ENCODE data around the gene PDE7B. TPM values are rescaled to one million over a fixed set of nuclear protein-coding genes. Genes with fewer than 3 reads are reported as not detected.

Gene PDE7B
- total RNA-seq, 1 experiment from 2014 or later, result not detected

DNA sequence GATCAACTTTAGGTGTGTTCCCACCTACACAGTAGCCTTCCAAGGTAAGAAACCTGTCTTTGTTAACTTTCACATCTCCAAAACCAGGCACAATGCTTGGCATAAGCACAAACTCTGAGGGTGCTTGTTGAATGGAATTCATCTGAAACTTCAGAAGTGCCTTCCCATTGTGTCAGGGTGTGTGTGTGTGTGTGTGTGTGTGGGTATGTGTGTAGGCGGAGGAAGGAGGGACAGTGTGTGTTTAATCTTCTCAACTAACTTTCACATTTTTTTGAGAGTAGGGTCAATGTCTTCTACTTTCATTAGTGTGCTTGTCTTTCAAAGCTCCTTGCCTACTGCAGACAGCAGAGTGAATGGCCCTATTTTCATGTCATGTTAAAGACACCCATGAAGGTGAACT lies 45.6 kb downstream of the PDE7B start:
- H3K27ac ChIP-seq (ENCODE audit: low read length), result no peak overlapping the region
- BruUV-seq (replicated peaks), result no TSS peak
- no peaks in the 10 kb centered on the region for H3K9me2 ChIP-seq (replicated peaks; ENCODE audit: low read length)
- H3K4me2 ChIP-seq (ENCODE audit: low read length), result no peak overlapping the region
- no peak overlapping the region for H3K4me3 ChIP-seq (ENCODE audit: low read length)
- ATAC-seq, result no peak
- no peaks in the 10 kb centered on the region for H4K20me1 ChIP-seq (ENCODE audit: low read length)
- ChIA-PET CTCF (no interaction called here), POLR2A (ENCODE audit: unreplicated experiment) (interaction anchor here (0.7 kb wide), 1 partner anchor 15 kb away, joined by 3 read pairs; no protein-coding TSS in a partner anchor)
- H3K9me3 ChIP-seq (ENCODE audit: low read length), result no peaks in the 10 kb centered on the region
- no peak overlapping the region for H2AFZ ChIP-seq (ENCODE audit: low read length)
- no peaks in the 10 kb centered on the region for H3K4me1 ChIP-seq (ENCODE audit: insufficient read depth, low read length)
- H3K27me3 ChIP-seq (ENCODE audit: low read length), result no peaks in the 10 kb centered on the region
- no peak overlapping the region for H3K9ac ChIP-seq (ENCODE audit: low read length)
- DNase-seq, result no peak
- intact Hi-C loops (cut with micrococcal nuclease), result no loop called here
- no peak for TF ChIP-seq EZH2phosphoT487 (IDR thresholded peaks at IDR 0.05; ENCODE audit: borderline replicate concordance, low read length)
- no peak for TF ChIP-seq CTCF (conservative IDR thresholded peaks at IDR 0.05; ENCODE audit: low read depth, low read length)
- TF ChIP-seq EZH2 (IDR thresholded peaks at IDR 0.05; ENCODE audit: low read length, unreplicated experiment), result no peak
- H3K36me3 ChIP-seq (ENCODE audit: low read depth, low read length), result no peaks in the 10 kb centered on the region
- no peaks in the 10 kb centered on the region for H3K79me2 ChIP-seq (ENCODE audit: low read length)
- no peaks in the 10 kb centered on the region for H3F3A ChIP-seq (ENCODE audit: low read length, unreplicated experiment)

- Histone ChIP-seq H3K9ac (ENCODE audit: low read length) (no peak overlapping the region), H3K27me3 (ENCODE audit: low read length) (no peaks in the 10 kb centered on the region), H2AFZ (ENCODE audit: low read length) (no peak overlapping the region), H3K27ac (ENCODE audit: low read length) (no peak overlapping the region), H3K36me3 (ENCODE audit: low read depth, low read length) (no peaks in the 10 kb centered on the region), H4K20me1 (ENCODE audit: low read length) (no peaks in the 10 kb centered on the region), H3K4me1 (ENCODE audit: insufficient read depth, low read length) (peaks cover 9% of the 10 kb centered on the region), H3K4me2 (ENCODE audit: low read length) (no peak overlapping the region), H3K9me3 (ENCODE audit: low read length) (no peaks in the 10 kb centered on the region), H3K79me2 (ENCODE audit: low read length) (no peaks in the 10 kb centered on the region), H3K9me2 (replicated peaks; ENCODE audit: low read length) (no peaks in the 10 kb centered on the region), H3K4me3 (ENCODE audit: low read length) (no peak overlapping the region), H3F3A (ENCODE audit: low read length, unreplicated experiment) (no peaks in the 10 kb centered on the region)
- intact Hi-C loops (cut with micrococcal nuclease), result no loop called here
- ChIA-PET POLR2A (ENCODE audit: unreplicated experiment) (no interaction called here), CTCF (no interaction called here)
- DNase-seq (no peak), ATAC-seq (no peak)
- BruUV-seq (replicated peaks), result no TSS peak
- TF ChIP-seq EZH2phosphoT487 (IDR thresholded peaks at IDR 0.05; ENCODE audit: borderline replicate concordance, low read length), result no peak
- TF ChIP-seq EZH2 (IDR thresholded peaks at IDR 0.05; ENCODE audit: low read length, unreplicated experiment), result no peak
- TF ChIP-seq CTCF (conservative IDR thresholded peaks at IDR 0.05; ENCODE audit: low read depth, low read length), result no peak
Measured at GRCh38 chr6:135901774-135902524, 50.4 kb downstream of the PDE7B start.

GRCh38 chr6:135902756-135903331 lies 51.3 kb downstream of the PDE7B start:
- ATAC-seq, result no peak
- intact Hi-C loops (cut with micrococcal nuclease), result no loop called here
- Histone ChIP-seq H3K27ac (ENCODE audit: low read length) (no peak overlapping the region), H3F3A (ENCODE audit: low read length, unreplicated experiment) (no peaks in the 10 kb centered on the region), H3K36me3 (ENCODE audit: low read depth, low read length) (no peaks in the 10 kb centered on the region), H3K79me2 (ENCODE audit: low read length) (no peaks in the 10 kb centered on the region), H3K4me3 (ENCODE audit: low read length) (no peak overlapping the region), H3K4me1 (ENCODE audit: insufficient read depth, low read length) (peaks cover 9% of the 10 kb centered on the region), H3K4me2 (ENCODE audit: low read length) (no peak overlapping the region), H3K9me3 (ENCODE audit: low read length) (no peaks in the 10 kb centered on the region), H4K20me1 (ENCODE audit: low read length) (no peaks in the 10 kb centered on the region), H3K27me3 (ENCODE audit: low read length) (no peaks in the 10 kb centered on the region), H2AFZ (ENCODE audit: low read length) (no peak overlapping the region), H3K9ac (ENCODE audit: low read length) (no peak overlapping the region), H3K9me2 (replicated peaks; ENCODE audit: low read length) (no peaks in the 10 kb centered on the region)
- POLR2A ChIA-PET (ENCODE audit: unreplicated experiment), result no interaction called here
- CTCF ChIA-PET, result interaction anchor here (0.5 kb wide), 1 partner anchor 10 kb away, joined by 3 read pairs; no protein-coding TSS in a partner anchor
- no peak for TF ChIP-seq EZH2phosphoT487 (IDR thresholded peaks at IDR 0.05; ENCODE audit: borderline replicate concordance, low read length)
- TF ChIP-seq EZH2 (IDR thresholded peaks at IDR 0.05; ENCODE audit: low read length, unreplicated experiment), result no peak
- no peak for TF ChIP-seq CTCF (conservative IDR thresholded peaks at IDR 0.05; ENCODE audit: low read depth, low read length)
- DNase-seq, result no peak
- BruUV-seq (replicated peaks), result no TSS peak
